Lower lobe of right lung (tissue), 2 donors: ENCODE results near the gene TMEM120B. TPM values are rescaled to one million over a fixed set of nuclear protein-coding genes. Genes with fewer than 3 reads are reported as not detected.

Experiments used
- ATAC-seq, 2 donors: fragments of 200-7000 bp; cut with Tn5 transposase; one replicate each; pipeline ENCODE4 v1.9.1; 2020 to 2022; ENCODE audit warnings: mild to moderate bottlenecking in 2 of 2, moderate library complexity in 2 of 2
- DNase-seq: peaks from one replicate; pipeline ENCODE4 v3.0.0-alpha.2; 2020
- H3K27ac ChIP-seq: fragments of 200-600 bp; one replicate; pipeline ENCODE4 v1.8.0; 2022
- H3K27me3 ChIP-seq: fragments of 200-600 bp; one replicate; pipeline ENCODE4 v1.8.0; 2022; ENCODE audit warnings: low read depth
- H3K36me3 ChIP-seq: fragments of 200-600 bp; one replicate; pipeline ENCODE4 v1.8.0; 2022; ENCODE audit warnings: mild to moderate bottlenecking
- H3K4me1 ChIP-seq: fragments of 200-600 bp; one replicate; pipeline ENCODE4 v1.8.0; 2022
- H3K4me3 ChIP-seq: fragments of 200-600 bp; one replicate; pipeline ENCODE4 v1.8.0; 2022; ENCODE audit warnings: mild to moderate bottlenecking
- H3K9me3 ChIP-seq: fragments of 200-600 bp; one replicate; pipeline ENCODE4 v1.8.0; 2022
- CTCF ChIP-seq: fragments of 200-600 bp; IDR thresholded peaks from one replicate; pipeline ENCODE4 v1.8.0; 2022; ENCODE audit warnings: antibody characterized with exemption, mild to moderate bottlenecking
- intact Hi-C: fragments of 100-400 bp; cut with DNase I; formaldehyde crosslinking; loops from one replicate; pipeline ENCODE4 v1.11.0; 2022
- total RNA-seq: library from RNA; stranded (reverse); fragmentation: NEBNext Ultra II Directional; extraction: Animal tissue kit (Norgen Biotek cat#: 25700); gene quantifications from one replicate; pipeline ENCODE4 v1.2.1, GENCODE V29; 2021
- donor health status: DM: no; HTN: yes; CAD: no; lungs with severe emphysema.

The TMEM120B gene
- total RNA-seq, 1 donor from 2014 or later: 13.4 TPM

DNA sequence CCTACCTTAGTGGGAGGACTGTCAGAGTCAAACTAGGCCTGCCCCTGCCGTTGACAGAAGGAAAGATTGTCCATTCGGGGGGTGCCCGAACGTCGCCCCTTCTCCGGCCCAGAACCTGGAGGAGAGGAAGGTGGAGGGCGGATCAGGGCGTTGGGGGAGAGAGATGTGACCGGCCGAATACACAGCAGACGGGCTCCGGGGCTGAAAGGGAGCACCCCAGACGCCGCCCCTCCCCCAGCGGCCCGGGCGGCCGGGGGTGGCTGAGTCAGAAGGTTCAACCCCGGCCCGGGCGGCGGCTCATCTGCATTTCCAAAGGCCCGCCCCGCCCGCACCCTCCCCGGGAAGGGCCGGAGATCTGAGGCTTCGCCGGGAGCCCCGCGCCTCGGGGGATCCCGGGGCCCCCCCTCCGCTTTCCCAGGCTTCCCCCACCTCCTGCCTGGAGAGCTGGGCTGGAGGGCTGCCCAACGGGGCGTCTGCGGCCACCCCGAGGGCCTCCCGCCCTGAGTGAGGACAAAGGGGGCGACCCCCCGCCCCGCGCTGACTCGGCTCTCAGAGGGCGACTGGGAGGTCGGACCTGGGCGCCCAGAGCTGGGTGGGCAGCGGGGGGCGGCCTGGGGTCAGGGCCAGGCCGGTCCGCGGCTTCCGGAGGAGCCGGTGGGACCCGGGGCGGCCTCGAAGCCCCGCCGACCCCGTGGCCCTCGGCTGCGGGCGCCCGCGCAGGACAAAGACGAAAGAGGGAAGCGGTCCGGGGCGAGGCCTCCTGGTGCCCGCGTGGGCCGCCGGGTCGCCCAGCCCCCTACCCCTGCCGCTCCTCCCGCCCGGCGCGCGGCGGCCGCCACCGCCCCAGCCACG is 87.5 kb downstream of the TMEM120B start:
- ATAC-seq: peak; percentile 72 to 80
- no peaks in the 10 kb centered on the region for H3K9me3 ChIP-seq
- peak overlapping the region; percentile 85 for H3K4me3 ChIP-seq
- H3K4me1 ChIP-seq: peaks cover 46% of the 10 kb centered on the region
- DNase-seq: peak; percentile 94
- intact Hi-C loops: no loop called here
- peaks cover 31% of the 10 kb centered on the region for H3K36me3 ChIP-seq
- no peak for TF ChIP-seq CTCF
- no peaks in the 10 kb centered on the region for H3K27me3 ChIP-seq
- peak overlapping the region; percentile 100 for H3K27ac ChIP-seq

- Histone ChIP-seq H3K9me3 (no peaks in the 10 kb centered on the region), H3K4me3 (peak overlapping the region; percentile 85), H3K27ac (peak overlapping the region; percentile 100), H3K27me3 (no peaks in the 10 kb centered on the region), H3K36me3 (peaks cover 22% of the 10 kb centered on the region), H3K4me1 (peaks cover 46% of the 10 kb centered on the region)
- DNase-seq (peak; percentile 88), ATAC-seq (no peak)
- intact Hi-C loops: no loop called here
- TF ChIP-seq CTCF: no peak
These were observed 88.4 kb downstream of the TMEM120B start for GRCh38 chr12:121800694-121801594.

- peaks cover 18% of the 10 kb centered on the region for H3K36me3 ChIP-seq
- DNase-seq (no peak), ATAC-seq (no peak)
- no peaks in the 10 kb centered on the region for H3K9me3 ChIP-seq
- peak overlapping the region; percentile 85 for H3K4me3 ChIP-seq
- TF ChIP-seq CTCF: no peak
- H3K27ac ChIP-seq: peak overlapping the region; percentile 100
- no peaks in the 10 kb centered on the region for H3K27me3 ChIP-seq
- intact Hi-C loops: no loop called here
- H3K4me1 ChIP-seq: peaks cover 46% of the 10 kb centered on the region
These were observed 89.3 kb downstream of the TMEM120B start for GRCh38 chr12:121801595-121802484.

GRCh38 chr12:121802485-121802842 is 89.9 kb downstream of the TMEM120B start:
- intact Hi-C loops: no loop called here
- no peak for ATAC-seq
- Histone ChIP-seq H3K27ac (peak overlapping the region; percentile 100), H3K4me3 (peak overlapping the region; percentile 85), H3K4me1 (peaks cover 46% of the 10 kb centered on the region), H3K36me3 (peaks cover 22% of the 10 kb centered on the region), H3K27me3 (no peaks in the 10 kb centered on the region), H3K9me3 (no peaks in the 10 kb centered on the region)
- no peak for TF ChIP-seq CTCF
- DNase-seq: no peak
